Gastrocnemius medialis (tissue), 4 donors: Measurements from ENCODE around the gene EYS. TPM values are rescaled to one million over a fixed set of nuclear protein-coding genes. Genes with fewer than 3 reads are reported as not detected.
"Not testable (repeated sequence)": the region's sequence is repeated elsewhere in the genome, so short reads cannot be mapped to it uniquely, and the experiment has no call there.

Experiments
- ATAC-seq, 2 donors: fragments of 150-250 bp; one replicate each; pipeline ENCODE4 v1.9.1; 2016
- DNase-seq, 2 donors: peaks; one replicate each; pipeline ENCODE4 v3.0.0-alpha.2; 2019
- H3K27ac ChIP-seq, 4 donors: fragments of 200-600 bp; sonication (generic); 1 replicate in 1 of 4; 2 replicates in 3 of 4; pipeline ENCODE4 v1.5.1; 2016 to 2018; ENCODE audit warnings: mild to moderate bottlenecking in 2 of 4, moderate library complexity in 1 of 4
- H3K27me3 ChIP-seq, 3 donors: fragments of 200-600 bp; sonication (generic) in 2 of 3; 1 replicate in 1 of 3; 2 replicates in 2 of 3; pipeline versions ENCODE4 v1.5.1 to v1.6.0; 2016 to 2019; ENCODE audit warnings: mild to moderate bottlenecking in 1 of 3, moderate library complexity in 1 of 3
- H3K36me3 ChIP-seq, 2 donors: fragments of 200-600 bp; sonication (generic) in 1 of 2; one replicate each; pipeline ENCODE4 v1.5.1; 2017 to 2018
- H3K4me1 ChIP-seq, 2 donors: fragments of 200-600 bp; sonication (generic) in 1 of 2; one replicate each; pipeline ENCODE4 v1.5.1; 2016 to 2017; ENCODE audit warnings: mild to moderate bottlenecking in 2 of 2
- H3K4me3 ChIP-seq, 4 donors: fragments of 200-600 bp; sonication (generic) in 3 of 4; 1 replicate in 1 of 4; 2 replicates in 3 of 4; pipeline ENCODE4 v1.5.1; 2016 to 2019; ENCODE audit warnings: mild to moderate bottlenecking in 2 of 4
- H3K9me3 ChIP-seq, 3 donors: fragments of 200-600 bp; sonication (generic) in 2 of 3; 1 replicate in 1 of 3; 2 replicates in 2 of 3; pipeline ENCODE4 v1.5.1; 2016 to 2019
- CTCF ChIP-seq, 5 experiments: fragments of 450-650 bp in 3 of 5; fragments of 200-600 bp in 2 of 5; sonication (generic) in 2 of 5; IDR thresholded peaks in 4 of 5; conservative IDR thresholded peaks in 1 of 5; 1 replicate in 4 of 5; 2 replicates in 1 of 5; pipeline ENCODE4 v1.5.1; 2016 to 2019; ENCODE audit warnings: antibody characterized with exemption in 5 of 5, mild to moderate bottlenecking in 3 of 5, moderate library complexity in 3 of 5
- POLR2A ChIP-seq, 2 donors: fragments of 450-650 bp; IDR thresholded peaks; one replicate each; pipeline ENCODE4 v1.6.1; 2017; ENCODE audit warnings: antibody characterized with exemption in 2 of 2, mild to moderate bottlenecking in 2 of 2, moderate library complexity in 2 of 2
- in situ Hi-C, 4 donors: fragments of 200-750 bp; cut with MboI; loops; one replicate each; pipeline versions ENCODE4 v1.15.0 to v1.8.0; 2017; ENCODE audit warnings: low sequenced_read_pairs in 4 of 4
- intact Hi-C: fragments of 100-400 bp; cut with DNase I; formaldehyde crosslinking; loops from one replicate; pipeline ENCODE4 v1.15.1; 2023; ENCODE audit warnings: low total_unique reads
- total RNA-seq, 4 donors: library from RNA; depleted of rRNA; stranded (reverse); fragments of >200 nt; gene quantifications; one replicate each; pipeline versions ENCODE4 v1.1.0 to v1.2.3, GENCODE V29; 2016

The EYS gene
- total RNA-seq, 4 donors from 2014 or later, result 0.20 TPM; not detected in 3

DNA sequence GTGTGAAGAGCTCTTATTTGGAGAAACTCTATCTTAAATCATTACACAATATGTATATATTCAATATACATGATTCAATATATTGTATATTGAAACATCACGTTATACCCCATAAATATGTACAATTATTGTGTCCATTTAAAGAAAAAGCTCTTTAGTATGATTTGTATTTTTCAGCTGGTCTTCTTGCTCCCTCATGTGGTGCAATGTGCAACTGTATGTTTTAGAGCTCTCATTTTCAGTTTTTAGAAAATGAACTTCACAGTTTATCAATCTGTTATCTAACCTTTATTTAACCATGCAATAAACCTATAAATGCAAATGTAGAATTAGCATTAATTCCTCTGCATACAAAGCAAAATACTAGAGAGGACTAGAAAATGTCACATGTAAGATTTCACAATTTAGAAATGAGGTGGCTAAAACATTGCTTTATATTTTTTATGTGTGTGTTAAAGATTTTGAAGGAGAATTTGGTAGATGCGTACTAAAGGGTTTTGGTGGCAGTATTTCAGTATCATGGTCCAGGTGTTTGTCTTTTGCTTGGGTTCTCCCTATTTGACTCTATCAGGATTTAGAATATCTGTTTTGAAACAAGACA, 1904.3 kb downstream of the EYS start:
- H3K27me3 ChIP-seq, result peaks cover 0 to 1% (median 0%) of the 10 kb centered on the region in 3 donors
- TF ChIP-seq POLR2A (IDR thresholded peaks at IDR 0.05), result no peak
- peak; percentile 15 to 37 (median 28) for TF ChIP-seq CTCF (IDR thresholded peaks at IDR 0.05 in 4 of 5, conservative IDR thresholded peaks at IDR 0.05 in 1 of 5)
- H3K4me1 ChIP-seq, result peaks cover 13 to 19% of the 10 kb centered on the region in 2 donors
- in situ Hi-C loops (no loop called here), intact Hi-C loops (loop anchor here (2.0 to 10.0 kb wide), 2 partner anchors 358 to 450 kb away; no protein-coding TSS in a partner anchor)
- H3K27ac ChIP-seq, result no peak overlapping the region
- H3K4me3 ChIP-seq, result no peak overlapping the region
- DNase-seq, result no peak
- H3K9me3 ChIP-seq, result no peaks in the 10 kb centered on the region
- ATAC-seq, result no peak
- H3K36me3 ChIP-seq, result no peaks in the 10 kb centered on the region

DNA sequence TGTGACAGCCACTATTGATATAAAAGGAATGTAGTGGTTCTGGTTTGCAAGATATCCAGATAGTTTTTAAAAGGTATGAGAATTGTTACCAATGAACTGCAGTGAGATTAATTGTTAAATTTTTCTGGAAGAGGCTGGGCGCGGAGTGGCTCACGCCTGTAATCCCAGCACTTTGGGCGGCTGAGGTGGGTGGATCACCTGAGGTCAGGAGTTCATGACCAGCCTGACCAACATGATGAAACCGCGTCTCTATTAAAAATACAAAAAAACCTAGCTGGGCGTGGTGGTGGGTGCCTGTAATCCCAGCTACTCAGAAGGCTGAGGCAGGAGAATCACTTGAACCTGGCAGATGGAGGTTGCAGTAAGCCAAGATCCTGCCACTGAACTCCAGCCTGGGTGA, 1906.6 kb downstream of the EYS start:
- H3K4me1 ChIP-seq, ATAC-seq, H3K27me3 ChIP-seq, H3K4me3 ChIP-seq, H3K9me3 ChIP-seq, H3K27ac ChIP-seq, in situ Hi-C loops, DNase-seq, H3K36me3 ChIP-seq: not testable (repeated sequence)
- intact Hi-C loops, result loop anchor here (10.0 kb wide), 1 partner anchor 356 kb away; no protein-coding TSS in a partner anchor

DNA sequence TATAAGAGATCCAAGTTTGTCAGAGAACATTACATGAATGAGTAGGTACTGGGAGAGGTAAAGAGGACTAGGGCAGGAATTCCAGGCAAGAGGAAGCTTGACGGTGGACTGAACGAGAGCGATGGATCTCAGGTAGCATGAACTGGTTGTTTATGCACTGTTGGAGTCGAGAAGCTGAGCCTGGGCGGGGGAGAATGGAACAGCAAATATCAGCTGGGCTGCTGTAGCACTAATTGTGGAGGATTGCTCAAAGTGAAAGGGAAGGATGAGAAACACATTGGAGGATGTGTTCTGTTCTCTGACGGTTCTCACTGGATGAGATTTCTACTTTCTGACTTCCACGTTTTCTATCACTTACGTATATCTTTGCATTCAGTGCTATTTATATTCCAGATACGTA, 1907.2 kb downstream of the EYS start:
- ATAC-seq (no peak), DNase-seq (no peak)
- Histone ChIP-seq H3K4me1 (no peaks in the 10 kb centered on the region), H3K27ac (no peak overlapping the region), H3K27me3 (peaks cover 0 to 3% (median 0%) of the 10 kb centered on the region in 3 donors), H3K4me3 (no peak overlapping the region), H3K9me3 (no peaks in the 10 kb centered on the region), H3K36me3 (no peaks in the 10 kb centered on the region)
- intact Hi-C loops (loop anchor here (10.0 kb wide), 1 partner anchor 355 kb away; no protein-coding TSS in a partner anchor), in situ Hi-C loops (loop anchor here in 1 of 4 donors (25.0 kb wide), 1 partner anchor 463 kb away; no protein-coding TSS in a partner anchor)
- no peak for TF ChIP-seq CTCF (IDR thresholded peaks at IDR 0.05 in 4 of 5, conservative IDR thresholded peaks at IDR 0.05 in 1 of 5)

DNA sequence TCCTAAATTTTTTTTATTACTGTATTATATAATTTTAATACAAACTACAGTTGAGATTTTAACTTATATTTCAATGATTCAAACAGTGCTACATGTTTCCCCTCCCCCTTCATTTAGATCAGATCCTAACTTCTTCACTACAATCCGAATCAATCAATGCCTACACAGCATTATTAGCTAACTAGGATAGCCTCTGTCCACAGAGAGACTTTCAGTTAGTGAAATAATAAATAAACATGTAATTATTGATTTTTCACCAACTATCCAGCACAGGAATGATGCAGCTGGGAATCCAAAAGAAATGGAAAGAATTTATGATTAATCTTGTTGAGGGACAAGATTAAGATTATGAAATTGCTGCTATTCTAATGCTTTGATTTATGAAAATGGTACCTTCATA, 1907.7 kb downstream of the EYS start:
- H3K4me3 ChIP-seq, result no peak overlapping the region
- DNase-seq (no peak), ATAC-seq (no peak)
- H3K36me3 ChIP-seq, result no peaks in the 10 kb centered on the region
- no peaks in the 10 kb centered on the region for H3K4me1 ChIP-seq
- intact Hi-C loops (no loop called here), in situ Hi-C loops (loop anchor here in 1 of 4 donors (25.0 kb wide), 1 partner anchor 462 kb away; no protein-coding TSS in a partner anchor)
- no peaks in the 10 kb centered on the region for H3K9me3 ChIP-seq
- TF ChIP-seq POLR2A (IDR thresholded peaks at IDR 0.05), result no peak
- no peak for TF ChIP-seq CTCF (IDR thresholded peaks at IDR 0.05 in 4 of 5, conservative IDR thresholded peaks at IDR 0.05 in 1 of 5)
- no peak overlapping the region for H3K27ac ChIP-seq
- H3K27me3 ChIP-seq, result peaks cover 0 to 3% (median 0%) of the 10 kb centered on the region in 3 donors

GRCh38 chr6:63798378-63798777, 1908.6 kb downstream of the EYS start:
- in situ Hi-C loops, result loop anchor here in 1 of 4 donors (25.0 kb wide), 1 partner anchor 461 kb away; no protein-coding TSS in a partner anchor
- no peak for DNase-seq

More at GRCh38 chr6:63798378-63798777, 1908.6 kb downstream of the EYS start:
- intact Hi-C loops, result no loop called here
- Histone ChIP-seq H3K27me3 (peaks cover 0 to 3% (median 0%) of the 10 kb centered on the region in 3 donors), H3K36me3 (no peaks in the 10 kb centered on the region), H3K4me1 (no peaks in the 10 kb centered on the region), H3K4me3 (no peak overlapping the region), H3K27ac (no peak overlapping the region), H3K9me3 (no peaks in the 10 kb centered on the region)
- TF ChIP-seq POLR2A (IDR thresholded peaks at IDR 0.05) (no peak), CTCF (IDR thresholded peaks at IDR 0.05 in 4 of 5, conservative IDR thresholded peaks at IDR 0.05 in 1 of 5) (no peak)
- no peak for ATAC-seq
